A673 (cell line): ENCODE data around the gene L3MBTL1.

ENCODE experiments used
- CTCF ChIP-seq: fragments of 300-800, 200-600 bp; sonication (generic); conservative IDR thresholded peaks from 2 replicates; pipeline ENCODE4 v1.5.1; 2017; ENCODE audit warnings: low read depth, mild to moderate bottlenecking, antibody characterized with exemption, low read length, moderate library complexity, mixed read lengths
- EZH2 ChIP-seq: fragments of 200-600 bp; sonication (generic); IDR thresholded peaks from 2 replicates; pipeline ENCODE4 v1.6.1; 2017; ENCODE audit warnings: borderline replicate concordance, low read depth, mild to moderate bottlenecking, mixed read lengths, antibody characterized with exemption, low read length; ENCODE audit not compliant: poor library complexity, severe bottlenecking

DNA sequence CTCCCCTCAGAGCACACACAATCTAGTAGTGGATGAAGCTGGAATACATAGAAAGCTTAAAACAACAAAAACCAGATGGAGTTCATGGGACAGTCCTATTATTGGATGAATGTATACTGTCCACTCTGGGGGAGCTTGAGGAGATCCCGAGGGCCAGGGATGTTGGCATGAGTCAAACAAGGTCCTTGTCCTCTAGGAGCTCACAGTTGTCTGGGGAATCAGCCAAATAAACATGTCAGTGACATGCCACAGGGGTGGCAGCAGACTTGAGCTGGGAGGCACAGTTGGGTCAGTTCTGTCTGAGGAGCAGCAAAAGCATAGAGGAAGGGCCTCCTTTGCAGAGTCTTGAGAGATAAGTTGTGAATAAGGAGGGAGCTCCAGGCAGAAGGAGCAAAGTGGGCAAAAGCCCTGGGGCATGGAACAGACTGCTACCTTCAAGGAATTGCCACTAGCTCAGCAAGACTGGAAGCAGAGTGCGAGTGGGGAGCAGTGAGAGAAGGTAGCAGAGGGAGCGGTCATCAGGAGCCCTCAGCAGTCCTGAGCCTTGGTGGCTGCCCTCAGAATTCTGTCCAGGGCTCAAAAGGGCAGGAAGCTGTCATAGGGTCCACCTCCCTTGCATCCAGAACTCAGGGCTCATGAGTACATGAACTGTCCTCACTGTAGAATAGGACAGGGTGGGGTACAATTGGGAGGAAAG lies 22.1 kb downstream of the L3MBTL1 start:
- no peak for TF ChIP-seq CTCF
- TF ChIP-seq EZH2: no peak
